ENCODE results near the gene TMEM239.

DNA sequence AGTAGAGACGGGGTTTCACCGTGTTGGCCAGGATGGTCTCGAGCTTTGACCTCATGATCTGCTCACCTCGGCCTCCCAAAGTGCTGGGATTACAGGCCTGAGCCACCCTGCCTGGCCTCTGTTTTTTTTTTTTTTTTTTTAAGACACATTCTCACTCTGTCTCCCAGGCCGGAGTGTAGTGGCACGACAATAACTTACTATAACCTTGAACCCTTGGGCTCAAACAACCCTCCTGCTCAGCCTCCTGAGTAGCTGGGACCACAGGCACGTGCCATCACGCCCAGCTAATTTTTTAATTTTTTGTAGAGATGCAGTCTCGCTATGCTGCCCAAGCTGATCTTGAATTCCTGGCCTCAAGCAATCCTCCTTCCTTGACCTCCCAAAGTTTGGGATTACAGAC lies 42.4 kb upstream of the TMEM239 start:
- TF ChIP-seq POLR2AphosphoS5 (IDR thresholded peaks at IDR 0.05; ENCODE audit: low read depth, low read length) (no peak), TAF1 (IDR thresholded peaks at IDR 0.05; ENCODE audit: borderline replicate concordance, insufficient read depth, low read length) (no peak), SIN3A (IDR thresholded peaks at IDR 0.05; ENCODE audit: borderline replicate concordance, insufficient read depth, low read length) (no peak), REST (IDR thresholded peaks at IDR 0.05; ENCODE audit: insufficient read depth in 1 of 2, low read depth in 2 of 2, low read length in 2 of 2) (no peak), FOXP2 (optimal IDR thresholded peaks at IDR 0.05; ENCODE audit: borderline replicate concordance, extremely low read depth, extremely low read length, insufficient read depth) (no peak)

Measured in PFSK-1 (cell line).